HUES64 (cell line): ENCODE results near the gene GBGT1.
A peak's percentile ranks its signal among the peaks of the same experiment; 100 is the strongest.

Experiments
- H3K27ac ChIP-seq: 2 replicates; pipeline ENCODE4 v1.7.0; 2013; ENCODE audit warnings: low read depth, low read length, inconsistent platforms
- H3K27me3 ChIP-seq: 2 replicates; pipeline ENCODE4 v1.6.1; 2013; ENCODE audit warnings: mild to moderate bottlenecking, low read length; ENCODE audit not compliant: insufficient read depth
- H3K36me3 ChIP-seq: 2 replicates; pipeline ENCODE4 v1.6.1; 2013; ENCODE audit warnings: mild to moderate bottlenecking, low read length; ENCODE audit not compliant: insufficient read depth
- H3K4me1 ChIP-seq: 2 replicates; pipeline ENCODE4 v1.6.1; 2013; ENCODE audit warnings: mild to moderate bottlenecking, low read length, moderate library complexity; ENCODE audit not compliant: insufficient read depth
- H3K4me3 ChIP-seq: 2 replicates; pipeline ENCODE4 v1.5.1; 2013; ENCODE audit warnings: mild to moderate bottlenecking, low read length, moderate library complexity
- H3K9ac ChIP-seq: 2 replicates; pipeline ENCODE4 v1.6.1; 2013; ENCODE audit warnings: mild to moderate bottlenecking, low read depth, low read length
- H3K9me3 ChIP-seq: 2 replicates; pipeline ENCODE4 v1.6.1; 2013; ENCODE audit warnings: low read depth, low read length; ENCODE audit not compliant: insufficient read depth
- WGBS: fragments of 150-250, 120-280 bp; methylation state at CpG from one replicate; pipeline ENCODE4 v1.1.7; 2013; ENCODE audit warnings: missing lambda C conversion rate; 5-methylcytosine and 5-hydroxymethylcytosine counted together

GBGT1 gene

GRCh38 chr9:133140606-133141005 is 23.1 kb downstream of the GBGT1 start:
- H3K4me1 ChIP-seq, result peaks cover 4% of the 10 kb centered on the region; the same call in 1 of the 2 replicates

DNA sequence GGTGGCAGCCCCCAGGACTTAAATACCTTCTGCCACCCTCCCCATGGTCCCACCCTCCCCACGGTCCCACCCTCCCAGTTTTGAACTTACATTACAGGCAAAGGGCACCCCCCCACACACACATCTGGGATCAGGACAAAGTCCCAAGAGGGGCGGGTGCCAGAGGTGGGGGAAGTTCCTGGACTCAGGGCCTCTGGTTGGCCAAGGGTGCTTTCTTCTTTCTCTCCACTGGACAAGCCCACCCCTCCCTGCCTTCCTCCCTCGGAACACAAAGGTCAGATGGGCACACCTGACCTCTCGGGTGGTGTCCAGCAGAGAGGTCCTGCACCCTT is 23.6 kb downstream of the GBGT1 start:
- no peak overlapping the region for H3K27ac ChIP-seq
- no peaks in the 10 kb centered on the region for H3K36me3 ChIP-seq
- no peaks in the 10 kb centered on the region for H3K9me3 ChIP-seq
- H3K27me3 ChIP-seq, result no peaks in the 10 kb centered on the region
- peaks cover 4% of the 10 kb centered on the region; the same call in 1 of the 2 replicates for H3K4me1 ChIP-seq
- no peak overlapping the region for H3K9ac ChIP-seq
- 87% methylated on average over 4 of the region's 4 CpGs for WGBS
- H3K4me3 ChIP-seq, result no peak overlapping the region

More at GRCh38 chr9:133140606-133141005, 23.1 kb downstream of the GBGT1 start:
- WGBS, result 93% methylated on average over 13 of the region's 14 CpGs
- no peak overlapping the region for H3K9ac ChIP-seq
- no peak overlapping the region for H3K27ac ChIP-seq
- H3K9me3 ChIP-seq, result no peaks in the 10 kb centered on the region
- H3K4me3 ChIP-seq, result no peak overlapping the region
- H3K27me3 ChIP-seq, result no peaks in the 10 kb centered on the region
- H3K36me3 ChIP-seq, result no peaks in the 10 kb centered on the region

GRCh38 chr9:133139246-133140173 is 24.2 kb downstream of the GBGT1 start:
- H3K36me3 ChIP-seq, result no peaks in the 10 kb centered on the region
- no peak overlapping the region for H3K9ac ChIP-seq
- no peaks in the 10 kb centered on the region for H3K27me3 ChIP-seq
- no peak overlapping the region for H3K27ac ChIP-seq
- no peaks in the 10 kb centered on the region for H3K9me3 ChIP-seq
- WGBS, result 88% methylated on average over 24 of the region's 24 CpGs
- H3K4me1 ChIP-seq, result peaks cover 4% of the 10 kb centered on the region; the same call in 1 of the 2 replicates
- no peak overlapping the region for H3K4me3 ChIP-seq

GRCh38 chr9:133137451-133138231 is 26.1 kb downstream of the GBGT1 start:
- Histone ChIP-seq H3K36me3 (no peaks in the 10 kb centered on the region), H3K9ac (no peak overlapping the region; the same call in 1 of the 2 replicates), H3K9me3 (no peaks in the 10 kb centered on the region), H3K27ac (no peak overlapping the region), H3K4me1 (peaks cover 13% of the 10 kb centered on the region; the same call in 1 of the 2 replicates), H3K27me3 (no peaks in the 10 kb centered on the region), H3K4me3 (no peak overlapping the region)
- 82% methylated on average over 16 of the region's 16 CpGs for WGBS

DNA sequence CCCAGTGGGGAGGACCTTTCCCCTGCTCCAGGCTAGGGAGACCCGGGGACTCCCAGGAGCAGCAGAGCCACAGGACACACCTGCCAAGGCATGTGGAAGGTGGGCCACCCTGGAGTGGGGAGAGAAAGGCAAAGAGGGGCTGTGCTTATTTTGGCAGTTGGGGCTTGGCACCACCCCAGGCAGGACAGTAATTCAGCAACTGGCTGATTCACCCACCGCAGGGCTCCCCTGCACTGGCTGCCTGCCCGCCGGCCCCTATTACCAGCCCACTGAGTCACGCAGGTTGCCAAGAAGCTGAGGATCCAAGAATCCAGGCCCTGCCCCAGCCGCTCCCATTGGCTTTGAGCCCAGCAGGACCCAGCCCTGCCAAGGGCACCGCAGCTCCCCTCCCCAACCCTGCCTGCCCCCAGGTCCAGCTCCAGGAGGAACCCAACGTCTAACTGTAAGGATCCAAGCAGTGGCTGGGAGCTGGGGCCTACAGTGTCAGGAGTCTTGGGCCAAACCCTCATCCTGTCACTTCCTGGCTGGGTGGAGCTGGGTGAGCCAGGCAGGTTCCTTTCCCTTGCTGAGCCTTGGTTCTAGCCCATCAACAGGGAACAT is 28.5 kb downstream of the GBGT1 start:
- WGBS, result 85% methylated on average over 8 of the region's 8 CpGs
- Histone ChIP-seq H3K4me1 (peaks cover 13% of the 10 kb centered on the region; the same call in 1 of the 2 replicates), H3K9ac (no peak overlapping the region), H3K27ac (no peak overlapping the region), H3K27me3 (no peaks in the 10 kb centered on the region), H3K36me3 (no peaks in the 10 kb centered on the region), H3K9me3 (no peaks in the 10 kb centered on the region), H3K4me3 (no peak overlapping the region)

DNA sequence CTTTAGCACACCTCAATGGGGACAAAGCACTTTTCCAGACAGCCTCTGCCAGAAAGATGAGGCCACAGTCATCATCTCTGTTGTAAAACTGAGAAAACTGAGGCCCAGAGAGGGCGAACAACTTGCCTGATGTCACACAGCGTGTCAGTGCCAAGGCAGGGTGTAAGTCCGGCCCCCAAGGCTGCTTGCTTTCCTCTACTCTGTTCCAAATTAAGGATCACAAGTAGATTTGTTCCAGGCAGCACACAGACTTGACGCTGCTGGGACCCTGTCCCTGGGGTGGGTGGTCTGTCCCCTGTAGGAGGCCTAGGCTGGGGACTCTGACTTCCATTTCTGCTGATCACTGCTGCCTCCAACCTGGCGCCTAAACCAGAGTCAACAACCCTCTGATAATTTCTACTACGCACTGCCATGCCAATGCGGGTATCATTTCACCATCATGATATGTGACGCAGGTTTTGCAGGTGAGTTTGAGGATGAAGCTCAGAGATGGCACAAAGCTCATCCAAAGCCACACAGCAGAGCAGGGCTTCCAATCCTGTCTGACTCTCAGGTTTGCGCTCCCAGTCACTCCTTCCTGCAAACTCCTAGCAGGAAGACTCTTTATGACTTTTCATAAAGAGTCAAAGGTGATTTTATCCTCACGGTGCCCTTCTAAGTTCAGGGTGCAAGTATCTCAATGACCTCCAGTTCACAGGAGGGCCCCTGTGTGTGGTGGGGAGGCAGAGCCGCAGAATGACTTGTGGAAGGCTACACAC is 29.1 kb downstream of the GBGT1 start:
- Histone ChIP-seq H3K27ac (peak overlapping the region; percentile 65; the same call in 1 of the 2 replicates), H3K27me3 (no peaks in the 10 kb centered on the region), H3K9me3 (no peaks in the 10 kb centered on the region), H3K9ac (0 out of 2 replicates have a peak overlapping the region, but pooled peaks have one; percentile 71), H3K36me3 (no peaks in the 10 kb centered on the region), H3K4me1 (peaks cover 13% of the 10 kb centered on the region; the same call in 1 of the 2 replicates), H3K4me3 (no peak overlapping the region)
- 93% methylated on average over 11 of the region's 11 CpGs for WGBS

DNA sequence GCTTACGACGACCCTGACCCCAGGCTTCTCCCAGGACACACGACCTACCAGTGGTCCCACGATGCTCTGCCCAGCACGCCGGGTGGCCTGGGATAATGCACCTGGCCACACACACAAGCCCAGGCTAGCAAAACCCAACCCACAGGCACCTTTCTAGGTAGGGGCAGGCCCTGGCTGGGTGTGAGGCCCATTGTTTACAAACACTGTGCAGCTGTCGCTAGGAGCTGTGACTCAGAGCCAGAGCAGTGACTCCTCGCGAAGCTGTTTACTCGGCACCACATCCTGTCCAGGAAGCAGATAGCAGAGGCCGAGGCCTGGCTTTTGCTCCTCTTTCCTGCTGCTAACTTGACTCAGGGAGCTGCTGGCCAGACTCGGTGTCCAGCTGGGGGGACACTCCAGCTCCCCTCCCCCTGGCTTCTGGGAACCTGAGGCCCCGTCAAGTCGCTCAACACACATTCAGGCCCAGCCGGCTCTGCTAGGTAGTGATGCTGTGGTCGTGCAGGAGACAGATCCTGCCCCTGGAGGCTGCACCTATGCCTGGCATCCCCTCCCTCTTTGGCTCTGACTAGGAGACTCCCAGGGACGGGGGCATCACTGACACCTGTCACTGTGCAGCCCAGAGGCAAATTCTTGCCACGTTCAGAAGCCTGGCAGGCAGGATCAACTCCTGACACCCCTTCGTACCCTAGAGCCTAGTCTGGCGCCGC is 29.9 kb downstream of the GBGT1 start:
- peak overlapping the region; percentile 65 for H3K27ac ChIP-seq
- H3K9me3 ChIP-seq, result no peaks in the 10 kb centered on the region
- peaks cover 13% of the 10 kb centered on the region; the same call in 1 of the 2 replicates for H3K4me1 ChIP-seq
- H3K9ac ChIP-seq, result peak overlapping the region; percentile 71
- H3K36me3 ChIP-seq, result no peaks in the 10 kb centered on the region
- H3K4me3 ChIP-seq, result no peak overlapping the region
- 68% methylated on average over 21 of the region's 21 CpGs for WGBS
- no peaks in the 10 kb centered on the region for H3K27me3 ChIP-seq

DNA sequence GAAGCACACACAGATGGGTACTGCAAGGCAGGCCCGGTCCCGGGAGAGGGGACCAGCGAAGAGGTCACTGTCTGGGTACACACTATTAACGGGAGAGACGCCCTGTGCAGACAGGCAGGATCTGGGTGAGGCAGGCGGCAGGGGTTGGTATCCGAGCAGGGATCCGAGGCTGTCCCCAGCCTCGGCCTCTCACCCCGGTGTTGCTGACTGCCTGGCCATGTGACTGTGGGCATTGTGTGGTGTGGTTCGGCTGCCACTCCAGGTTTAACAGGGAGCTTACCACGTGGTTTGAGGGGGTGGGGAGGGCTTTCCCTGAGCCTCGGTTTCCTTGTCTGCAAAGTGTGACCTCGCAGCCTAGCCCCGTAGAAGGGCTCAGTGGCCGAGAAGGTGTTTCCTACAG is 31.5 kb downstream of the GBGT1 start:
- Histone ChIP-seq H3K27me3 (no peaks in the 10 kb centered on the region), H3K4me3 (no peak overlapping the region), H3K27ac (no peak overlapping the region), H3K9me3 (no peaks in the 10 kb centered on the region), H3K9ac (no peak overlapping the region), H3K4me1 (peaks cover 13% of the 10 kb centered on the region; the same call in 1 of the 2 replicates), H3K36me3 (no peaks in the 10 kb centered on the region)
- WGBS, result 92% methylated on average over 16 of the region's 16 CpGs

GRCh38 chr9:133131506-133131905 is 32.2 kb downstream of the GBGT1 start:
- no peak overlapping the region for H3K27ac ChIP-seq
- 95% methylated on average over 5 of the region's 5 CpGs for WGBS
- H3K4me1 ChIP-seq, result peaks cover 13% of the 10 kb centered on the region; the same call in 1 of the 2 replicates
- H3K36me3 ChIP-seq, result no peaks in the 10 kb centered on the region
- H3K9ac ChIP-seq, result no peak overlapping the region
- H3K27me3 ChIP-seq, result no peaks in the 10 kb centered on the region
- no peak overlapping the region for H3K4me3 ChIP-seq
- H3K9me3 ChIP-seq, result no peaks in the 10 kb centered on the region

- Histone ChIP-seq H3K4me3 (no peak overlapping the region), H3K36me3 (no peaks in the 10 kb centered on the region), H3K4me1 (peaks cover 13% of the 10 kb centered on the region; the same call in 1 of the 2 replicates), H3K27me3 (no peaks in the 10 kb centered on the region), H3K9me3 (no peaks in the 10 kb centered on the region), H3K27ac (no peak overlapping the region), H3K9ac (no peak overlapping the region)
- WGBS, result 91% methylated on average over 10 of the region's 10 CpGs
Observed at GRCh38 chr9:133130685-133131244, 32.9 kb downstream of the GBGT1 start.
